HepG2 (cell line): ENCODE measurements around the gene MAP2K5. TPM values are rescaled to one million over a fixed set of nuclear protein-coding genes. Genes with fewer than 3 reads are reported as not detected.

ENCODE experiments used
- ATAC-seq: fragments of 200-7000 bp; cut with Tn5 transposase; 3 replicates; pipeline ENCODE4 v1.9.1; 2020; ENCODE audit warnings: mild to moderate bottlenecking, moderate library complexity
- BruUV-seq: library from RNA; stranded (reverse); fragments of 400-500 nt; replicated peaks from 2 replicates; lab custom pipeline; 2021; lab: Mats Ljungman, UMichigan
- CTCF ChIA-PET: fragments of 300-600 bp; formaldehyde crosslinking; extraction: SDS; loops from one replicate; lab custom pipeline; 2021; ENCODE audit warnings: low total read pairs, inconsistent platforms, low intra/inter-chr PET ratio; lab: Yijun Ruan, JAX
- POLR2A ChIA-PET: fragments of 350-600 bp; sonication (Branson Sonifier 250); formaldehyde crosslinking; loops from one replicate; lab custom pipeline; 2020; ENCODE audit warnings: antibody characterized with exemption, inconsistent platforms; lab: Yijun Ruan, JAX
- DNase-seq: peaks from one replicate; pipeline ENCODE4 v3.0.0-alpha.2; 2015; ENCODE audit warnings: low spot score
- FAIRE-seq: peaks from 3 replicates; lab custom pipeline; 2011; peaks lifted over from hg19 to GRCh38; lab: Jason Lieb, UNC
- H2AFZ ChIP-seq: one replicate; pipeline ENCODE4 v1.6.1; 2011; ENCODE audit warnings: low read length, inconsistent platforms
- H3K27ac ChIP-seq: fragments of 300-600 bp; 3 replicates; pipeline ENCODE4 v1.8.0; 2011; ENCODE audit warnings: mixed run types, mild to moderate bottlenecking, mixed read lengths, low read length, inconsistent platforms; ENCODE audit not compliant: insufficient read depth; ENCODE audit errors: extremely low read length
- H3K27me3 ChIP-seq, 2 experiments: fragments of 200-600 bp in 1 of 2; 2 replicates in 1 of 2; 3 replicates in 1 of 2; pipeline versions ENCODE4 v1.6.0 to v1.8.0; 2011; ENCODE audit warnings: low read length in 2 of 2, mild to moderate bottlenecking in 2 of 2, moderate library complexity in 2 of 2, inconsistent platforms in 1 of 2; ENCODE audit not compliant: insufficient read depth in 2 of 2, control insufficient read depth in 1 of 2
- H3K36me3 ChIP-seq, 2 experiments: fragments of 200-600 bp in 1 of 2; replicated peaks in 1 of 2; 2 replicates in 1 of 2; 3 replicates in 1 of 2; pipeline versions ENCODE4 v1.5.1 to v1.8.0; 2011; ENCODE audit warnings: low read length in 2 of 2, inconsistent platforms in 1 of 2; ENCODE audit not compliant: insufficient read depth in 2 of 2, control insufficient read depth in 1 of 2
- H3K4me1 ChIP-seq: 2 replicates; pipeline ENCODE4 v1.5.1; 2012; ENCODE audit warnings: low read length, inconsistent platforms; ENCODE audit not compliant: insufficient read depth
- H3K4me2 ChIP-seq: 2 replicates; pipeline ENCODE4 v1.6.0; 2011; ENCODE audit warnings: low read depth, low read length, inconsistent platforms
- H3K4me3 ChIP-seq, 3 experiments: fragments of 200-600 bp in 1 of 3; sonication (generic), shearing (Covaris generic) in 1 of 3; replicated peaks in 1 of 3; 2 replicates each; pipeline ENCODE4 v1.5.1; 2011 to 2016; ENCODE audit warnings: low read length in 3 of 3, inconsistent platforms in 2 of 3, low read depth in 2 of 3, mild to moderate bottlenecking in 2 of 3, control low read depth in 1 of 3, mixed read lengths in 1 of 3; ENCODE audit not compliant: insufficient read depth in 1 of 3
- H3K79me2 ChIP-seq: one replicate; pipeline ENCODE4 v1.6.1; 2011; ENCODE audit warnings: low read length, inconsistent platforms; ENCODE audit not compliant: insufficient read depth
- H3K9ac ChIP-seq: 2 replicates; pipeline ENCODE4 v1.6.0; 2011; ENCODE audit warnings: mild to moderate bottlenecking, low read depth, low read length, inconsistent platforms; ENCODE audit not compliant: insufficient read depth
- H3K9me3 ChIP-seq: 2 replicates; pipeline ENCODE4 v1.5.1; 2012; ENCODE audit warnings: mild to moderate bottlenecking, low read length
- H4K20me1 ChIP-seq: 2 replicates; pipeline ENCODE4 v1.6.0; 2011; ENCODE audit warnings: inconsistent platforms, mild to moderate bottlenecking, low read length, moderate library complexity; ENCODE audit not compliant: insufficient read depth
- AGO1 ChIP-seq: fragments of 200-400 bp; formaldehyde crosslinking; IDR thresholded peaks from 2 replicates; pipeline ENCODE4 v1.6.1; 2017; ENCODE audit warnings: mild to moderate bottlenecking, low read depth, low read length, moderate library complexity; ENCODE audit not compliant: poor library complexity, severe bottlenecking
- ELK4 ChIP-seq: sonication (generic); formaldehyde crosslinking; IDR thresholded peaks from 2 replicates; pipeline ENCODE4 v1.9.0; 2021; ENCODE audit warnings: missing genetic modification reagents, borderline replicate concordance
- EZH2 ChIP-seq: conservative IDR thresholded peaks from 2 replicates; pipeline ENCODE4 v1.6.1; 2012; ENCODE audit warnings: mild to moderate bottlenecking, low read depth, low read length, moderate library complexity
- JARID2 ChIP-seq: sonication (generic); formaldehyde crosslinking; IDR thresholded peaks from 2 replicates; pipeline ENCODE4 v1.8.1; 2023; ENCODE audit warnings: missing genetic modification reagents, inconsistent platforms; ENCODE audit not compliant: insufficient replicate concordance
- KDM5B ChIP-seq: sonication (generic); formaldehyde crosslinking; IDR thresholded peaks from 2 replicates; pipeline ENCODE4 v1.4.0; 2020; ENCODE audit warnings: missing genetic modification reagents, mild to moderate bottlenecking, borderline replicate concordance
- NRL ChIP-seq: sonication (generic); formaldehyde crosslinking; IDR thresholded peaks from 2 replicates; pipeline ENCODE4 v1.5.0; 2020; ENCODE audit warnings: missing genetic modification reagents, mild to moderate bottlenecking, moderate library complexity, borderline replicate concordance
- PRMT3 ChIP-seq: sonication (generic); formaldehyde crosslinking; IDR thresholded peaks from 2 replicates; pipeline ENCODE4 v1.8.1; 2022; ENCODE audit warnings: low read depth, mild to moderate bottlenecking, moderate library complexity, missing genetic modification reagents, borderline replicate concordance
- RFXANK ChIP-seq: IDR thresholded peaks from 2 replicates; pipeline ENCODE4 v1.6.1; 2016
- SALL1 ChIP-seq: sonication (generic); formaldehyde crosslinking; IDR thresholded peaks from 2 replicates; pipeline ENCODE4 v1.8.0; 2022; ENCODE audit warnings: mild to moderate bottlenecking, missing genetic modification reagents
- SMAD9 ChIP-seq: sonication (generic); formaldehyde crosslinking; IDR thresholded peaks from 2 replicates; pipeline ENCODE4 v1.5.1; 2020; ENCODE audit warnings: mild to moderate bottlenecking, missing genetic modification reagents
- SOX13 ChIP-seq, 3 experiments: fragments of 450-650 bp in 1 of 3; sonication (generic) in 1 of 3; formaldehyde crosslinking in 1 of 3; IDR thresholded peaks in 2 of 3; conservative IDR thresholded peaks in 1 of 3; 2 replicates each; pipeline versions ENCODE4 v1.5.0 to v1.6.1; 2016 to 2020; ENCODE audit warnings: antibody characterized with exemption in 1 of 3, mild to moderate bottlenecking in 1 of 3, missing compliant biosample characterization in 1 of 3, missing genetic modification reagents in 1 of 3, moderate library complexity in 1 of 3
- SP1 ChIP-seq, 2 experiments: fragments of 450-650 bp in 1 of 2; sonication (generic) in 1 of 2; formaldehyde crosslinking in 1 of 2; IDR thresholded peaks; 2 replicates each; pipeline versions ENCODE4 v1.4.0 to v1.6.1; 2016 to 2020; ENCODE audit warnings: missing genetic modification reagents in 1 of 2
- ZNF256 ChIP-seq: sonication (generic); formaldehyde crosslinking; conservative IDR thresholded peaks from 2 replicates; pipeline ENCODE4 v1.4.0; 2020; ENCODE audit warnings: missing genetic modification reagents
- ZNF562 ChIP-seq: sonication (generic); formaldehyde crosslinking; IDR thresholded peaks from 2 replicates; pipeline ENCODE4 v1.8.0; 2022; ENCODE audit warnings: missing genetic modification reagents, borderline replicate concordance
- WGBS: methylation state at CpG from one replicate; pipeline ENCODE4 v1.1.6; 2017; ENCODE audit warnings: low lambda C conversion rate; 5-methylcytosine and 5-hydroxymethylcytosine counted together
- in situ Hi-C: cut with HindIII; loops from 2 replicates; pipeline ENCODE4 v1.10.0; 2017; ENCODE audit warnings: low pct_unique_long_range_greater_than_20kb; ENCODE audit not compliant: extremely low pct_ligation_motif_present
- intact Hi-C: fragments of 100-400 bp; cut with micrococcal nuclease; formaldehyde crosslinking; loops from one replicate; pipeline ENCODE4 v1.10.0; 2022; ENCODE audit not compliant: unreplicated experiment
- polyA plus RNA-seq, 8 experiments: library from polyadenylated mRNA; depleted of rRNA in 3 of 8; stranded (reverse) in 7 of 8; unstranded in 1 of 8; fragments of >200 nt; fragmentation: Illumina TruSeq in 4 of 8; extraction: Trizol in 4 of 8; gene quantifications; 2 replicates each; pipeline versions ENCODE4 v1.2.1 to v1.2.3, GENCODE V29; 2011 to 2016; ENCODE audit warnings: low read depth in 4 of 8, missing spikeins in 1 of 8, mixed read lengths in 1 of 8; ENCODE audit not compliant: insufficient read depth in 1 of 8
- total RNA-seq, 5 experiments: library from RNA; depleted of rRNA; stranded (reverse); fragments of >200 nt; fragmentation: Illumina TruSeq; extraction: Trizol; gene quantifications; 2 replicates each; pipeline ENCODE4 v1.2.3, GENCODE V29; 2016; ENCODE audit warnings: low read depth in 1 of 5

Gene MAP2K5
- total and polyA plus RNA-seq, 2 of the 13 experiments (the other 11 are each of a cell fraction or from before 2014, with no cell fraction given), result 4.0 to 4.3 TPM

GRCh38 chr15:67823314-67824196 is 281.1 kb downstream of the MAP2K5 start:
- H3K27me3 ChIP-seq, result peaks cover 15 to 59% of the 10 kb centered on the region in 2 experiments
- TF ChIP-seq ZNF256 (CRISPR knock-in tag), result no peak
- 0 out of 2 replicates have a peak, but pooled peaks have one; percentile 69 for TF ChIP-seq EZH2
- WGBS, result 22% methylated on average over 42 of the region's 94 CpGs
- no peaks in the 10 kb centered on the region for H3K79me2 ChIP-seq
- H3K9me3 ChIP-seq, result no peaks in the 10 kb centered on the region
- H3K4me2 ChIP-seq, result peak overlapping the region; percentile 7; the same call in 1 of the 2 replicates
- CTCF ChIA-PET, result no interaction called here
- no peak overlapping the region for H3K9ac ChIP-seq
- in situ Hi-C loops, result no loop called here
- H2AFZ ChIP-seq, result no peak overlapping the region
- H3K4me3 ChIP-seq, result no peak overlapping the region
- intact Hi-C loops, result no loop called here
- no peak for FAIRE-seq
- DNase-seq, result no peak
- H4K20me1 ChIP-seq, result peaks cover 8% of the 10 kb centered on the region; the same call in 1 of the 2 replicates
- ATAC-seq, result no peak
- H3K27ac ChIP-seq, result no peak overlapping the region
- POLR2A ChIA-PET, result no interaction called here
- H3K4me1 ChIP-seq, result no peaks in the 10 kb centered on the region
- no peaks in the 10 kb centered on the region for H3K36me3 ChIP-seq
- BruUV-seq, result no TSS peak

- BruUV-seq, result no TSS peak
- H3K4me3 ChIP-seq, result no peak overlapping the region
- 23% methylated on average over 16 of the region's 21 CpGs for WGBS
- no peak overlapping the region for H3K4me2 ChIP-seq
- H3K9me3 ChIP-seq, result no peaks in the 10 kb centered on the region
- ATAC-seq (no peak), FAIRE-seq (no peak), DNase-seq (no peak)
- H2AFZ ChIP-seq, result no peak overlapping the region
- H4K20me1 ChIP-seq, result peaks cover 8% of the 10 kb centered on the region; the same call in 1 of the 2 replicates
- ChIA-PET CTCF (no interaction called here), POLR2A (no interaction called here)
- in situ Hi-C loops, result no loop called here
- peaks cover 15 to 63% of the 10 kb centered on the region in 2 experiments for H3K27me3 ChIP-seq
- H3K27ac ChIP-seq, result no peak overlapping the region
- intact Hi-C loops, result no loop called here
- H3K36me3 ChIP-seq, result no peaks in the 10 kb centered on the region
- no peaks in the 10 kb centered on the region for H3K4me1 ChIP-seq
- H3K9ac ChIP-seq, result no peak overlapping the region
- no peaks in the 10 kb centered on the region for H3K79me2 ChIP-seq
- no peak for TF ChIP-seq SP1 (IDR thresholded peaks at IDR 0.05)
- no peak for TF ChIP-seq SP1 (CRISPR knock-in tag; IDR thresholded peaks at IDR 0.05)
- no peak for TF ChIP-seq SOX13 (IDR thresholded peaks at IDR 0.05)
- no peak for TF ChIP-seq SOX13 (CRISPR knock-in tag; conservative IDR thresholded peaks at IDR 0.05 in 1 of 2, IDR thresholded peaks at IDR 0.05 in 1 of 2)
- TF ChIP-seq JARID2 (CRISPR knock-in tag), result no peak
- no peak for TF ChIP-seq PRMT3
- no peak for TF ChIP-seq ELK4 (CRISPR knock-in tag)
- no peak for TF ChIP-seq NRL (CRISPR knock-in tag)
- TF ChIP-seq ZNF562 (CRISPR knock-in tag), result no peak
- TF ChIP-seq KDM5B, result no peak
- TF ChIP-seq SALL1, result no peak
- no peak for TF ChIP-seq AGO1
- TF ChIP-seq RFXANK, result no peak
- TF ChIP-seq SMAD9 (CRISPR knock-in tag), result no peak
These were observed 281.9 kb downstream of the MAP2K5 start for GRCh38 chr15:67824197-67824968.
